ENCODE data around the gene NEK11.

The NEK11 gene

GRCh38 chr3:131147534-131147933, 120.9 kb downstream of the NEK11 start:
- Histone ChIP-seq H3K36me3 (ENCODE audit: insufficient read depth, low read length) (no peaks in the 10 kb centered on the region), H3K4me2 (ENCODE audit: low read depth, low read length, poor library complexity, severe bottlenecking) (no peak overlapping the region), H3K9me2 (replicated peaks; ENCODE audit: low read depth, low read length) (no peaks in the 10 kb centered on the region), H3K9ac (ENCODE audit: low read depth, low read length, poor library complexity, severe bottlenecking) (no peak overlapping the region), H4K20me1 (ENCODE audit: insufficient read depth, low read length, poor library complexity, severe bottlenecking) (no peaks in the 10 kb centered on the region), H3K4me3 (ENCODE audit: low read length, poor library complexity, severe bottlenecking) (no peak overlapping the region), H2AFZ (ENCODE audit: low read length) (no peak overlapping the region), H3K79me2 (ENCODE audit: insufficient read depth, low read length) (no peaks in the 10 kb centered on the region), H3K27me3 (ENCODE audit: insufficient read depth, low read length, poor library complexity, severe bottlenecking) (no peaks in the 10 kb centered on the region), H3K9me3 (ENCODE audit: insufficient read depth, low read depth, low read length) (no peaks in the 10 kb centered on the region), H3K4me1 (ENCODE audit: insufficient read depth, low read length, poor library complexity, severe bottlenecking) (no peaks in the 10 kb centered on the region), H3F3A (ENCODE audit: low read depth) (no peaks in the 10 kb centered on the region)
- TF ChIP-seq, protein P1, sequence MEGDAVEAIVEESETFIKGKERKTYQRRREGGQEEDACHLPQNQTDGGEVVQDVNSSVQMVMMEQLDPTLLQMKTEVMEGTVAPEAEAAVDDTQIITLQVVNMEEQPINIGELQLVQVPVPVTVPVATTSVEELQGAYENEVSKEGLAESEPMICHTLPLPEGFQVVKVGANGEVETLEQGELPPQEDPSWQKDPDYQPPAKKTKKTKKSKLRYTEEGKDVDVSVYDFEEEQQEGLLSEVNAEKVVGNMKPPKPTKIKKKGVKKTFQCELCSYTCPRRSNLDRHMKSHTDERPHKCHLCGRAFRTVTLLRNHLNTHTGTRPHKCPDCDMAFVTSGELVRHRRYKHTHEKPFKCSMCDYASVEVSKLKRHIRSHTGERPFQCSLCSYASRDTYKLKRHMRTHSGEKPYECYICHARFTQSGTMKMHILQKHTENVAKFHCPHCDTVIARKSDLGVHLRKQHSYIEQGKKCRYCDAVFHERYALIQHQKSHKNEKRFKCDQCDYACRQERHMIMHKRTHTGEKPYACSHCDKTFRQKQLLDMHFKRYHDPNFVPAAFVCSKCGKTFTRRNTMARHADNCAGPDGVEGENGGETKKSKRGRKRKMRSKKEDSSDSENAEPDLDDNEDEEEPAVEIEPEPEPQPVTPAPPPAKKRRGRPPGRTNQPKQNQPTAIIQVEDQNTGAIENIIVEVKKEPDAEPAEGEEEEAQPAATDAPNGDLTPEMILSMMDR (conservative IDR thresholded peaks at IDR 0.05; ENCODE audit: low read length) = no peak
- TF ChIP-seq EZH2phosphoT487 (IDR thresholded peaks at IDR 0.05; ENCODE audit: borderline replicate concordance) = no peak

DNA sequence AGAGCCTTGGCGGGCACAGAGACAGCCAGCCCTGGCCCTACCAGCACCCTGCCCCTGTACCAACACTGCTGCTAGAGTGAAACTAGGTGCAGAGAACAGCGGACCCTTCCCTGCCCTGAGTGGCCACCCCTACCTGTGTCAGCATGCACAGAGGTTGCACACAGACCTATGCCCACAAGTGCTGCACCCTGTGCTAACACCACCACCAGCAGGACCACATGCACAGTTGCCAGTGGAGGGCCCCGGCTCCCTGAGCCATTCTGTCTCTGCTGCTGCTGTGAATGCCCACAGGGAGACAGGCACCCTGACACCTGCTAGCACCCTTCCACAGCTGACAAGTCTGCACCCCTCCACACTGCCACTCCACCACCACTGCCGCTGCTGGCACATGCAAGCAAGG, 131.8 kb downstream of the NEK11 start:
- TF ChIP-seq, protein P1 (conservative IDR thresholded peaks at IDR 0.05; ENCODE audit: low read length) = no peak
- no peak for TF ChIP-seq EZH2phosphoT487 (IDR thresholded peaks at IDR 0.05; ENCODE audit: borderline replicate concordance)

GRCh38 chr3:131162516-131162915, 135.8 kb downstream of the NEK11 start:
- TF ChIP-seq, protein P1 (conservative IDR thresholded peaks at IDR 0.05; ENCODE audit: low read length) = no peak
- no peak for TF ChIP-seq EZH2phosphoT487 (IDR thresholded peaks at IDR 0.05; ENCODE audit: borderline replicate concordance)
- Histone ChIP-seq H4K20me1 (ENCODE audit: insufficient read depth, low read length, poor library complexity, severe bottlenecking) (no peaks in the 10 kb centered on the region), H3K79me2 (ENCODE audit: insufficient read depth, low read length) (no peaks in the 10 kb centered on the region), H3K36me3 (ENCODE audit: insufficient read depth, low read length) (no peaks in the 10 kb centered on the region), H2AFZ (ENCODE audit: low read length) (no peak overlapping the region), H3K9me2 (replicated peaks; ENCODE audit: low read depth, low read length) (no peaks in the 10 kb centered on the region), H3K9ac (ENCODE audit: low read depth, low read length, poor library complexity, severe bottlenecking) (no peak overlapping the region), H3K4me1 (ENCODE audit: insufficient read depth, low read length, poor library complexity, severe bottlenecking) (no peaks in the 10 kb centered on the region), H3K4me3 (ENCODE audit: low read length, poor library complexity, severe bottlenecking) (no peak overlapping the region), H3K27me3 (ENCODE audit: insufficient read depth, low read length, poor library complexity, severe bottlenecking) (no peaks in the 10 kb centered on the region), H3K4me2 (ENCODE audit: low read depth, low read length, poor library complexity, severe bottlenecking) (no peak overlapping the region), H3K9me3 (ENCODE audit: insufficient read depth, low read depth, low read length) (no peaks in the 10 kb centered on the region), H3F3A (ENCODE audit: low read depth) (no peaks in the 10 kb centered on the region)

More for the DNA sequence above, 131.8 kb downstream of the NEK11 start:
- Histone ChIP-seq H3K27me3 (ENCODE audit: insufficient read depth, low read length, poor library complexity, severe bottlenecking) (no peaks in the 10 kb centered on the region), H3K79me2 (ENCODE audit: insufficient read depth, low read length) (no peaks in the 10 kb centered on the region), H3K9ac (ENCODE audit: low read depth, low read length, poor library complexity, severe bottlenecking) (no peak overlapping the region), H3K4me1 (ENCODE audit: insufficient read depth, low read length, poor library complexity, severe bottlenecking) (no peaks in the 10 kb centered on the region), H3F3A (ENCODE audit: low read depth) (no peaks in the 10 kb centered on the region), H2AFZ (ENCODE audit: low read length) (no peak overlapping the region), H3K4me2 (ENCODE audit: low read depth, low read length, poor library complexity, severe bottlenecking) (no peak overlapping the region), H3K4me3 (ENCODE audit: low read length, poor library complexity, severe bottlenecking) (no peak overlapping the region), H3K36me3 (ENCODE audit: insufficient read depth, low read length) (no peaks in the 10 kb centered on the region), H4K20me1 (ENCODE audit: insufficient read depth, low read length, poor library complexity, severe bottlenecking) (no peaks in the 10 kb centered on the region), H3K9me2 (replicated peaks; ENCODE audit: low read depth, low read length) (no peaks in the 10 kb centered on the region), H3K9me3 (ENCODE audit: insufficient read depth, low read depth, low read length) (no peaks in the 10 kb centered on the region)

All from Loucy (cell line).